HFFc6 (cell line): ENCODE measurements around the gene CBFA2T2. TPM values are rescaled to one million over a fixed set of nuclear protein-coding genes. Genes with fewer than 3 reads are reported as not detected.

Experiments
- DNase-seq: peaks from one replicate; pipeline ENCODE4 v3.0.0-alpha.2; 2018
- H3K27ac Mint-ChIP-seq: 2 replicates; pipeline ENCODE4 v1.8.0; 2020; ENCODE audit warnings: mild to moderate bottlenecking, mixed read lengths
- H3K27me3 Mint-ChIP-seq: 2 replicates; pipeline ENCODE4 v1.8.0; 2021; ENCODE audit warnings: mild to moderate bottlenecking, moderate library complexity, mixed read lengths; ENCODE audit not compliant: insufficient read depth
- H3K36me3 Mint-ChIP-seq: 2 replicates; pipeline ENCODE4 v1.8.0; 2021; ENCODE audit warnings: low read depth, mixed read lengths
- H3K4me1 Mint-ChIP-seq: 2 replicates; pipeline ENCODE4 v1.8.0; 2020; ENCODE audit warnings: low read depth, mixed read lengths
- H3K4me3 Mint-ChIP-seq: 2 replicates; pipeline ENCODE4 v1.8.0; 2020; ENCODE audit warnings: mild to moderate bottlenecking, moderate library complexity, mixed read lengths
- H3K9me3 Mint-ChIP-seq: 2 replicates; pipeline ENCODE4 v1.8.0; 2020; ENCODE audit warnings: mild to moderate bottlenecking, mixed read lengths
- total RNA-seq, 6 experiments: library from RNA; stranded (reverse); fragmentation: NEBNext Ultra II Directional; extraction: Animal tissue kit (Norgen Biotek cat#: 25700); gene quantifications; 2 replicates in 1 of 6; 3 replicates in 5 of 6; pipeline ENCODE4 v1.2.3, GENCODE V29; 2021
- TF ChIP-seq, protein P1 (sequence below): fragments of 200-600 bp; sonication (generic); IDR thresholded peaks from 2 replicates; pipeline ENCODE4 v1.5.0; 2021; ENCODE audit warnings: antibody characterized with exemption, mild to moderate bottlenecking

Gene CBFA2T2
- total RNA-seq, 6 experiments from 2014 or later, result 7.0 to 9.1 (median 8.0) TPM

DNA sequence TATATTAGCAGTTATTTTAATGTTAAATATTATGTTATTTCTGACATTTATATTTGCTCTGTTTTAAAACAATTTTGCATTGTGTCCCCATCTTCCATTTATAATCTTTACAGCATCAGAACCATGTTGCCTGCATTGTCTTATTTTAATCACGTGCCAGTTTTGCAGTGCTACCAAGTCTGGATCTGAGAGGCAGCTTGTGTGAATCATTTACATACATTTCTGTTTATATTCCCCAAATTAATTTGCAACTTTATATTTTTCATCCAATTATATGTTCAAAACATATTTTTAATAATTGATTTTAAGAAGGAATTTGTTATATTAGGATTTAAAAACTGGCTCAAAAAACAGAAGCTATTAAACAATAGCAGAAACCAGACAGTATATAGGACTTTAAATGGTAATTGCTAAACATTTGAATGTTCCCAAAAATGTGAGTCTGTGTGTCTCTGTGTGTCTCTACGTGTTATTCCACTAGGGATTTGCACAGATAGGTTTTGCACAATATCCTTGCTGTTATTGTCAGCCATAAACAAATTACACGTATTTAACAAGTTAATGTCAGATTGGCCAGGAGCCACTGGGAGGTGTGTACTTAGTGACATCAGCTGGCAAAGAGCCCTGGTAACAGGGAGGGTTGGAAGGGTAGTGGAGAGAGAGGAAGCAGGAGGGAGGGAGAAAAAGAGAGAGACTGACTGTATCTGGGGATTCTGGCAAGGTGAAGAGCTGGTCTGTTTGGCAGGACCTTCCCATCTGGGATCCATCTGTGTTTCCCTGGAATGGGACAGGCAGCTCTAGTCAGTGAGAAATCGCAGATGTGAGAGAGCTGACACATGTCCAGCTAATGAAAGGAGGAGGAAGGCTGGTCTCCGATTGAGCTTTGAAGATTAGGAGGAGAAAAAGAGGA is 72.1 kb downstream of the CBFA2T2 start:
- H3K36me3 Mint-ChIP-seq, result peaks cover 5% of the 10 kb centered on the region; the same call in 1 of the 2 replicates
- H3K9me3 Mint-ChIP-seq, result no peaks in the 10 kb centered on the region
- peak overlapping the region; percentile 73 for H3K4me3 Mint-ChIP-seq
- H3K27ac Mint-ChIP-seq, result peak overlapping the region; percentile 66
- H3K4me1 Mint-ChIP-seq, result peaks cover 17% of the 10 kb centered on the region
- DNase-seq, result peak; percentile 58
- TF ChIP-seq, protein P1, sequence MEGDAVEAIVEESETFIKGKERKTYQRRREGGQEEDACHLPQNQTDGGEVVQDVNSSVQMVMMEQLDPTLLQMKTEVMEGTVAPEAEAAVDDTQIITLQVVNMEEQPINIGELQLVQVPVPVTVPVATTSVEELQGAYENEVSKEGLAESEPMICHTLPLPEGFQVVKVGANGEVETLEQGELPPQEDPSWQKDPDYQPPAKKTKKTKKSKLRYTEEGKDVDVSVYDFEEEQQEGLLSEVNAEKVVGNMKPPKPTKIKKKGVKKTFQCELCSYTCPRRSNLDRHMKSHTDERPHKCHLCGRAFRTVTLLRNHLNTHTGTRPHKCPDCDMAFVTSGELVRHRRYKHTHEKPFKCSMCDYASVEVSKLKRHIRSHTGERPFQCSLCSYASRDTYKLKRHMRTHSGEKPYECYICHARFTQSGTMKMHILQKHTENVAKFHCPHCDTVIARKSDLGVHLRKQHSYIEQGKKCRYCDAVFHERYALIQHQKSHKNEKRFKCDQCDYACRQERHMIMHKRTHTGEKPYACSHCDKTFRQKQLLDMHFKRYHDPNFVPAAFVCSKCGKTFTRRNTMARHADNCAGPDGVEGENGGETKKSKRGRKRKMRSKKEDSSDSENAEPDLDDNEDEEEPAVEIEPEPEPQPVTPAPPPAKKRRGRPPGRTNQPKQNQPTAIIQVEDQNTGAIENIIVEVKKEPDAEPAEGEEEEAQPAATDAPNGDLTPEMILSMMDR, result no peak
- H3K27me3 Mint-ChIP-seq, result no peaks in the 10 kb centered on the region

DNA sequence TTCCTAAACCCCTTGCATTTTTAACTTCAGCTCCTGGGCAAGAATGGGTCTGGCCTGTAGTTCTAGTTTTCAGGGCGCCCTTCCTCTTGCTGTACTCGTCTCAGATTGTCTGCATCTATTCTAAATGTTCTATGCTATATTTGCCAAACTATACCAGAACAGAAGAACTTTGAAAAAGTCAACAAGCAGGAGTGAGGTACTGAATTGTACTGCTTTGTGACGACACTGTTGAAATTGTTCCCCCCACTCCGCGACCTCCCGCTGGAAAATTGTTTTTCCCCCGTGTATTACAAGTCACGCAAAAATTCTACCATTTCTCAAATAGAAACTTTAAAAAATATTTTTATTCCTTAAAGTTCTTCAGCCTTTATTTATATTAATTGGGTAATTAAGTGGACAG is 73.9 kb downstream of the CBFA2T2 start:
- TF ChIP-seq, protein P1, result no peak
- Mint-ChIP-seq H3K4me1 (peaks cover 20% of the 10 kb centered on the region), H3K36me3 (no peaks in the 10 kb centered on the region), H3K9me3 (no peaks in the 10 kb centered on the region), H3K4me3 (no peak overlapping the region), H3K27ac (no peak overlapping the region), H3K27me3 (no peaks in the 10 kb centered on the region)
- DNase-seq, result no peak

DNA sequence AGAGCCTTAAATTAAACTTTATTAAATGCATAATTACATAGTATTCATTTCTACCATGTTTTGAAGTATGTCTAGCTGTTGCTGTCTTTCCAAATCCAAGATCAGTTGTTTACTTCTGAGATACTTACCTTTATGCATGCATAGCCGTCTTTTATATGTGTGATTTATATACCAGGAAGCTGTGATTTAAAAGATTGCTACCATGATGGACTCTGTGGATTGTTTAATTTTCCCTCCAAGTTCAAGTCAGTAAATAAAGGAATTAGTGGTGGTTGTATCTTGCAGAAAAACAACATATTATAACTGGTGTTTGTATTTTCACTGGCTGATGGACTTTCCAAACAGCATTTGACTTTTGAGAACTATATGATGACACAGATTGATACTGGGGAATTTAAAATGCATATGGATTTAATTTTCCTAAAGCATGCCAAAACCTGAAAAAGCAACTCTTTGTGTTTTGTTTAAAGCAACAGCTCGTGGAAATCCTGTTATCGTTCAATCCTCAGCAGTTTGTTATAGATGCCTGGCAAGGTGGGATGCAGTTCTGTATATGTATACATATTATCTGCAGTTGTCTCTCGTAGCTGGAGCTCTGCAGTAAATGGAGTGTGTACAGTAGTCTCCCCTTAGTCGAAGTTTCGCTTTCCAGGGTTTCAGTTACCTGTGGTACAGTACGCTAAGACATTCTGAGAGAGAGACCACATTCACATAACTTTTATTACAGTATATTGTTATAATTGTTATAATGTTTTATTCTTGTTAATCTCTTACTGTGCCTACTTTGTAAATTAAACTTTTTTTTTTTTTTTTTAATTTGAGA is 77.1 kb downstream of the CBFA2T2 start:
- Mint-ChIP-seq H3K36me3 (no peaks in the 10 kb centered on the region), H3K4me1 (peaks cover 17% of the 10 kb centered on the region), H3K4me3 (no peak overlapping the region), H3K27me3 (no peaks in the 10 kb centered on the region), H3K9me3 (no peaks in the 10 kb centered on the region), H3K27ac (no peak overlapping the region)
- TF ChIP-seq, protein P1, result no peak
- no peak for DNase-seq

DNA sequence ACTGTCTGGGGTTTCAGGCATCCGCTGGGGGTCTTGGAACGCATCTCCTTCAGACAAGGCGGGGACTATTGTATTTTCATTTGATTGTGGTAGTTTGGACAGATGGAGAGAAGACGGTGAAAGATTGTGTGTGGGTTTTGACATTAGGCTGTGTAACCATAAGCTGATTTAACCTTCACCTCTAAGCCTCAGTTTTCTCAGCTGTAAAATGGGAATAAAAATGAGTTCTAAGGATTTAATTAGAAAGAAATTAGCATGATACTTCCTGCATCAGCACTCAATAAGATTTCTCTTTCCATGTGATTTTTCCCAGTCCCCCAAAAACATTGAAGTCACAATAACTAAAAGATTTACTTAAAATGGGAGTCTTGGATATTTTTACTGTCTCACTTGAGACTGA is 78.1 kb downstream of the CBFA2T2 start:
- TF ChIP-seq, protein P1, result no peak
- H3K4me1 Mint-ChIP-seq, result peaks cover 8% of the 10 kb centered on the region
- no peak overlapping the region for H3K4me3 Mint-ChIP-seq
- no peak for DNase-seq
- no peaks in the 10 kb centered on the region for H3K9me3 Mint-ChIP-seq
- no peaks in the 10 kb centered on the region for H3K36me3 Mint-ChIP-seq
- H3K27me3 Mint-ChIP-seq, result no peaks in the 10 kb centered on the region
- H3K27ac Mint-ChIP-seq, result no peak overlapping the region

DNA sequence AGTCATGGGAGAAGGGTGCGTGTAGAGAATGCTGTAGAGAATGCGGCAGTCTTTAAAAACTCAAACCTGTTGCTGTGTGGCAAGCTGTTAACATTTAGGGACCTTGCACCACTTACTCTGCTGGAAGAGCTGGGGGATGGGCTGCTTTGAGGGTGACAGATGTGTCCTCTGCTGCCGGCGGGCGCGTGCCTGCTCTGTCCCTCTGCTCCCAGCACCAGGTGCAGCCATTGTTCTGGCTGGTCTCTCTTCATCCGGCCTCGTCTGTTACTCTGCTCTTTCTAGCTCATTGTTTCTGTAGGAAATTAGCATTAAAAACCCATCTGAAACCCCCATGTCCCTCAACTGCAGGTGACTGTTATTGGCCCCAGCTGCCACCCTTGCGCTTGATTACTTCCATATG is 78.5 kb downstream of the CBFA2T2 start:
- no peaks in the 10 kb centered on the region for H3K27me3 Mint-ChIP-seq
- H3K9me3 Mint-ChIP-seq, result no peaks in the 10 kb centered on the region
- H3K4me1 Mint-ChIP-seq, result peaks cover 7% of the 10 kb centered on the region; the same call in 1 of the 2 replicates
- DNase-seq, result no peak
- H3K27ac Mint-ChIP-seq, result no peak overlapping the region
- H3K36me3 Mint-ChIP-seq, result no peaks in the 10 kb centered on the region
- H3K4me3 Mint-ChIP-seq, result no peak overlapping the region
- TF ChIP-seq, protein P1, result no peak
